Measurements from ENCODE around the gene EDC3.

- TF ChIP-seq POLR2AphosphoS5 (IDR thresholded peaks at IDR 0.05; ENCODE audit: low read depth, low read length), result no peak
- no peak for TF ChIP-seq POLR2A (IDR thresholded peaks at IDR 0.05; ENCODE audit: borderline replicate concordance, extremely low read depth, insufficient read depth, insufficient read length)
- no peak for TF ChIP-seq ZNF274 (IDR thresholded peaks at IDR 0.05; ENCODE audit: low read depth, low read length)
- no peak for TF ChIP-seq TCF7L2 (IDR thresholded peaks at IDR 0.05; ENCODE audit: borderline replicate concordance, extremely low read depth, insufficient read depth, insufficient read length)
- no peak for TF ChIP-seq YY1 (IDR thresholded peaks at IDR 0.05; ENCODE audit: extremely low read depth, insufficient replicate concordance, low read depth, low read length)
- no peak for TF ChIP-seq SP1 (IDR thresholded peaks at IDR 0.05; ENCODE audit: low read depth)
- TF ChIP-seq REST (IDR thresholded peaks at IDR 0.05; ENCODE audit: low read depth), result no peak
- TF ChIP-seq SRF (IDR thresholded peaks at IDR 0.05; ENCODE audit: low read depth), result no peak
- no peak for TF ChIP-seq ATF3 (IDR thresholded peaks at IDR 0.05)
- TF ChIP-seq EZH2phosphoT487 (IDR thresholded peaks at IDR 0.05; ENCODE audit: borderline replicate concordance), result no peak
Observed at GRCh38 chr15:74643665-74644204, 52.1 kb downstream of the EDC3 start.
